PFSK-1 (cell line): Measurements from ENCODE around the gene CHMP2B.

Source experiments
- POLR2AphosphoS5 ChIP-seq: IDR thresholded peaks from 2 replicates; pipeline ENCODE4 v1.6.1; 2012; ENCODE audit warnings: low read depth, mild to moderate bottlenecking, control low read depth, low read length, moderate library complexity
- REST ChIP-seq, 2 experiments: IDR thresholded peaks; 2 replicates each; pipeline versions ENCODE4 v1.6.1 to v1.8.0; 2011 to 2012; ENCODE audit warnings: low read depth in 2 of 2, low read length in 2 of 2, control low read depth in 1 of 2, inconsistent platforms in 1 of 2, mild to moderate bottlenecking in 1 of 2, moderate library complexity in 1 of 2; ENCODE audit not compliant: insufficient read depth in 1 of 2
- SIN3A ChIP-seq: IDR thresholded peaks from 2 replicates; pipeline ENCODE4 v1.6.1; 2012; ENCODE audit warnings: mild to moderate bottlenecking, low read length, moderate library complexity, borderline replicate concordance; ENCODE audit not compliant: insufficient read depth
- TAF1 ChIP-seq: IDR thresholded peaks from 2 replicates; pipeline ENCODE4 v1.6.1; 2012; ENCODE audit warnings: low read length, control low read depth, borderline replicate concordance; ENCODE audit not compliant: insufficient read depth

- TF ChIP-seq POLR2AphosphoS5 (no peak), TAF1 (no peak), REST (IDR thresholded peaks at IDR 0.05; ENCODE audit: insufficient read depth in 1 of 2, low read depth in 2 of 2, low read length in 2 of 2) (no peak), SIN3A (no peak)
Measured at GRCh38 chr3:87236093-87236492, 9.0 kb downstream of the CHMP2B start.
